ENCODE results near the gene NSG1.

- TF ChIP-seq POLR2A (IDR thresholded peaks at IDR 0.05; ENCODE audit: low read depth, low read length) (no peak), TAF1 (IDR thresholded peaks at IDR 0.05; ENCODE audit: low read depth, low read length) (no peak), POLR2AphosphoS5 (IDR thresholded peaks at IDR 0.05; ENCODE audit: low read depth, low read length) (no peak), SPI1 (IDR thresholded peaks at IDR 0.05; ENCODE audit: low read depth, low read length) (no peak), POU2F2 (IDR thresholded peaks at IDR 0.05; ENCODE audit: low read depth, low read length) (no peak), PAX5 (IDR thresholded peaks at IDR 0.05; ENCODE audit: insufficient read depth, low read length, severe bottlenecking) (no peak)
Observed at GRCh38 chr4:4405358-4405962, 18.6 kb downstream of the NSG1 start.

All from GM12891 (cell line).